HG02642 (cell line): ENCODE measurements around the gene PPEF2.
"Not testable (repeated sequence)": the region's sequence is repeated elsewhere in the genome, so short reads cannot be mapped to it uniquely, and the experiment has no call there.

Experiments used
- ATAC-seq: cut with Tn5 transposase; IDR thresholded peaks from one replicate; pipeline ENCODE4 v1.9.1; 2021; ENCODE audit warnings: mild to moderate bottlenecking; ENCODE audit not compliant: unreplicated experiment, poor library complexity

The PPEF2 gene, protein sequence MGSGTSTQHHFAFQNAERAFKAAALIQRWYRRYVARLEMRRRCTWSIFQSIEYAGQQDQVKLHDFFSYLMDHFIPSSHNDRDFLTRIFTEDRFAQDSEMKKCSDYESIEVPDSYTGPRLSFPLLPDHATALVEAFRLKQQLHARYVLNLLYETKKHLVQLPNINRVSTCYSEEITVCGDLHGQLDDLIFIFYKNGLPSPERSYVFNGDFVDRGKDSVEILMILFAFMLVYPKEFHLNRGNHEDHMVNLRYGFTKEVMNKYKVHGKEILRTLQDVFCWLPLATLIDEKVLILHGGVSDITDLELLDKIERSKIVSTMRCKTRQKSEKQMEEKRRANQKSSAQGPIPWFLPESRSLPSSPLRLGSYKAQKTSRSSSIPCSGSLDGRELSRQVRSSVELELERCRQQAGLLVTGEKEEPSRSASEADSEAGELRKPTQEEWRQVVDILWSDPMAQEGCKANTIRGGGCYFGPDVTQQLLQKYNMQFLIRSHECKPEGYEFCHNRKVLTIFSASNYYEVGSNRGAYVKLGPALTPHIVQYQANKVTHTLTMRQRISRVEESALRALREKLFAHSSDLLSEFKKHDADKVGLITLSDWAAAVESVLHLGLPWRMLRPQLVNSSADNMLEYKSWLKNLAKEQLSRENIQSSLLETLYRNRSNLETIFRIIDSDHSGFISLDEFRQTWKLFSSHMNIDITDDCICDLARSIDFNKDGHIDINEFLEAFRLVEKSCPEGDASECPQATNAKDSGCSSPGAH

DNA sequence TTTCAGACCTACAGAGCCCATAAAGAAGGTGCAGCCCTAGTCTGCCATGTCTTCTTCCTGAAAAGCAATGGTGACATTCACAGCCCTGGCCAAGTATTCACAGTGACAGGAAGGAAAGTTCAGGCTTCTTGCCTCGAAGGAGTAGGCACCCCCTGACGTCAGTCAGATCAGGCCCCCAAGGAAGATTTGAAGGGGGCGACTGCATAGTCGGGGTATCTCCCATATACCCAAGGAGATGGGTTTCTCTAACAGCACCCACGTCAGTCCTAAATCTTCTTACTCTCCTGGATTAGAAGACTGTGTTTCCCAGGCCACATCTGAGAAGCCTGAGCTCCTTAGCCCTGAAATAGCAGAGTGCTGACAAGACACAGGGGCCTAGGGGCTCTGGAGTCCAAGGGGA is at the start of gene PPEF2:
TSS of gene PPEF2 (minus strand) at position 101 of the 400 bp plus-strand sequence. CDS start 6,127 bp downstream, outside the sequence.
- no peak for ATAC-seq

DNA sequence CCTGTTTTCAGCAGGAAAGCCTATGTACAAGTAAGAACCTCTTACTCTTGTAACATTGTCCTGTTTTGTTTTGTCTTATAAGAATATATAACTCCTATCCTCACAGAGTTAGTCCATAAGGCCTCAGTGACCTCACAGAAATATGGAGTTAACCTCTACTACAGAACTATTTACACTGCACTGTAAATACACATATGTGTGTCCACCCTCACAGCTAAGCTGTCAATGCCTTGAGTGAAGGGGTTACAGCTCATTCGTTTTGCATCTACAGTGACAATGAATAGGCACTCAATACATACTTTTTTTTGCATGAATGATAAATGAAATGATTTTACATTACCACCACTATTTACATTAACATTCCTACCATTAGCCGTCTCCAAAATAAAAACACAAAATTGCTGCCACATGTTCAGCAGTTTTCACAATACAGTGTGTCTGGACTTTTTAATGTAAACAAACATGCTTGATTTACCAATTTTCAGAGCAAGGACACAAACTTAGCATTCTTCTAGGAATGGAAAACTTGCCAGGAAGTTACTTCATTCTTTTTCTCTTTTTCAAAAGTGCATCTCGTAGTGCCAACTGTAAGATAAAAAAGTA is 48.1 kb upstream of the PPEF2 start:
- no peak for ATAC-seq

DNA sequence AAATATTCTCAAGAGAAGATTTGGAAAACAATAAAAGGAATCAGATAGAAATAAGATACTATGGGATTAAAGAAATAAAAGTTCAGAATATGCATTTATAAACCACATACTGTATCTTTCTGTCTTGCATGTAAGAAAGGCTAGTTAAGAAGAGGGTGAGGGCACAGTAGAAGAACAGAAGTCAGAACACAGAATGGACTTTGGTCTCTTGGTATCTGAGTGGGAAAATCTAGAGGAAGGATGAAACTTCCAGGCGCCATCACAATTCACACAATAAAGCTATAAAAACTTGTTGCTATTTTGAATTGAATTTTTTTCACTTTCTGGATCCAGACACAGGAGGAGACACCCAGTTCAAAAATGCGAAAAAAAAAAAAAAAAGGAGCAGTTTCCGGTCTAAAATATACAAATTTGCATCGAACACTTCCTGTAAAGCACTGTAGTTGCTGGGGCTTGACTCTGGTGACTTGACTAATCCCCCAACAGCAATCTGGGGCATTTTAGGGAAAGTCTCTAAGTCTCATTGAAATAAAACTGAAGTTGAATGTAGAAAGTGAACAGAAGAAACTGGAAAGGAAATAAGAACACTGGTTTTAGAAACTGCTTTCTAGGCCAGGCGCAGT is 46.7 kb upstream of the PPEF2 start:
- peak; percentile 78 for ATAC-seq

DNA sequence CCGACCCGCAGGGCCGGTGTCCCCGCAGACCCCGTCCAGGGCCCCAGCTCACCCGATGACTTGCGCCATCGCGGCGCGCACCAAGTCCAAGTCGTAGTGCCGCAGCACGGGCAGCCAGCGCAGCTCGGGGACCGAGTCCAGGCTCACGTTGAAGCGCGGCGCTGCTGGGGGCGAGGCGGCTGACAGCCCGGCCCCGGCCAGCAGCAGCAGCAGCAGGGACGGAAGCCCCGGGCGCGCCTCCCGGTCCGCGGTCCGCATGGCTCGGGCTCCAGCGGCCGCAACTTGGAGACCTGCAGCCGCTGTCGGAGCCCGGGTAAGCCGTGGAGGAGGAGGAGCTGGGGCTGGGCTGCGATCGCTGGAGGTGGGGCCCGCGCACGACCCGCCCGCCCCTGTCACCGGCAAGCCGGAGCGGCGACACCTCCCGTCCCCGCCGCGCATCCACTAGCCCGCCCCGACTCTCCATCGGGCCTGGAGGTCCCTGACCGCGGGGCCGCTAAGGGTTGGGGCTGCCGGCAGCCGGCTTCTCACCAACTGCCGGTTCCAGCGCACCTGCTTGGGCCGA is 38.5 kb upstream of the PPEF2 start, which contains the start of gene NAAA:
TSS of gene NAAA (minus strand) at position 322 of the 562 bp plus-strand sequence. CDS start at position 258, 64 bp downstream.
- ATAC-seq = peak; percentile 88

DNA sequence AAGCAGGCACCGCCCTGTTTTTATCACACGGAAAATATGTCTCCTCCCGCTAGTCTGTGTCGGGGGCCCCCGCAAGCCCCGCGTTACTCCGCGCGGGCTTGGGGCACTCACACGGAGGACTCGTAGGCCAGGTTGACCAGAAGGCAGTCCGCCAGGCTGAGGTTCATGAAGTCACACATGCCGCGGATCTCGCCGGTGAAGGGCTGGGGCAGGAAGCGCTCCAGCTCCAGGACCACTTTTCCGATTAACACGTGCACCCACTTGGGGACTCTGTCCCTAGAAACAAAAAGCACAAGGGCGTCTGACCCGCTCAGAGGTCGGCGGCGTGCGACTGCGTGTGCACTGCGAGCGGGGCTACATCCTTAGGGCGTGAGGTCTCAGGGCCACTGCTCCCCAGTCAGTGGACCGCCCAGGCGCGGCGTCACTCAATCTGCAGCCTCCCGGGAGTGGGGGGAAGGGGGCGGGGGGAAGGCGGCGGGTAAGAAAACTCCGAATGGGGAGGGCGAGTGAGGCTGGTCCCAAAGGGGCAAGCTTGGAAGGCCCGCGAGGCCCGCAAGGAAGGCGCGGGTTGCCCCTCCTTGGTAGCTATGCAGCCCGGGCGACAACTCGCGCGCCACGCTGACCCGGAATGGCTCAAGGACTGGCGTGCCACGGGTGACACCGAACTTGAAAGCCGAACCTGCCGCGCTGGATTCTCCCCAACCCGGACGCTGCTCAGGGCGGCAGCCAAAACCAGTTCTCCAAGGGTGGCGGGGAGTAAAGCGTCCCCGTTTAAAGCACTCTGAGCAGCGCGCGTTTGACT is 37.8 kb upstream of the PPEF2 start:
- ATAC-seq = peak; percentile 53

DNA sequence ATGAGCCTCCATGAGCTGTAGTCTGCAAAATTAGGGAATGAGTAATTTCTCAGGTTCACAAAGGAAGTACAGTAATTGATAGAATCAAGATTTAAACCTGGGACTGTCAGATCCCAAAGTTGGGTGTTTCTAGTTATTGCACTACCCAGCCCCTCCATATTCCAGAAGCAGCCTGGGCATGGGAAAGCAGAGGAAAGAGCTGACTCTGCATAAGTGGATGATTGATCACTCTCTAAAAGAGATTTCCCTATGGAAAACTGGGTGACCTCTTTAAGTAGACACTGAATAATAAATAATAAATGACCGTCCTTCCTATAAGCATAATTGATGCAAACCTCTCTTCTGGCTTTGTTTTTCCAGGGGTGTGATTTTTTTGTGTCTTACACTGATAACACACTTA is 33.4 kb upstream of the PPEF2 start:
- no peak for ATAC-seq

DNA sequence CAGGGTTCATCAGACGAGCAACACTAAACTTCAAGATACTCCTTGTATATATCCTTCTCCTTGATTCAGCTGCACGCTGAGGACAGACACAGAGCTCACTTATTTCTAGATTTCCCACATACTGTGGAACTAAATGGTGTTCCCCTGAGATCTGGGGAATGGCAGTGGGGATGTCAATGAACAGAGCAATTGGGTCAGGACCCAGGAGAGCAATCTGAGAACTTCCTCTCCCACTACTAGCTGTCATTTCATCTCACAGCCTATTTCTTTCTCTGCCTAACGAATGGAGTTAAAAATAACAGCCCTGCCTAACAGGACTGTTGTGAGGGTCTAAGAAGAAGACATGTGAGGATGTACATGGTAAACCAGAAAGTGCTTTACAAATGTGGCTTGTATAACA is 27.9 kb upstream of the PPEF2 start:
- ATAC-seq = no peak

DNA sequence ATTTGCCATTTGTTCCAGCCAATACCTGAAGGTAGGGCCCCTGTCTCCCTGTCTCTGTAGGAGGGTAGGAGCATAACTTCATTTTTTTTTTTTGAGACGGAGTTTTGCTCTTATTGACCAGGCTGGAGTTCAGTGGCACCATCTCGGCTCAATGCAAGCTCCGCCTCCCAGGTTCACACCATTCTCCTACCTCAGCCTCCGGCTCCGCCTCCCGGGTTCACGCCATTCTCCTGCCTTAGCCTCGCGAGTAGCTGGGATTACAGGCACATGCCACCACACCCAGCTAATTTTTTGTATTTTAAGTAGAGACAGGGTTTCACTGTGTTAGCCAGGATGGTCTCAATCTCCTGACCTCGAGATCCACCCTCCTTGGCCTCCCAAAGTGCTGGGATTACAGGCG is 22.7 kb upstream of the PPEF2 start:
- ATAC-seq = not testable (repeated sequence)

DNA sequence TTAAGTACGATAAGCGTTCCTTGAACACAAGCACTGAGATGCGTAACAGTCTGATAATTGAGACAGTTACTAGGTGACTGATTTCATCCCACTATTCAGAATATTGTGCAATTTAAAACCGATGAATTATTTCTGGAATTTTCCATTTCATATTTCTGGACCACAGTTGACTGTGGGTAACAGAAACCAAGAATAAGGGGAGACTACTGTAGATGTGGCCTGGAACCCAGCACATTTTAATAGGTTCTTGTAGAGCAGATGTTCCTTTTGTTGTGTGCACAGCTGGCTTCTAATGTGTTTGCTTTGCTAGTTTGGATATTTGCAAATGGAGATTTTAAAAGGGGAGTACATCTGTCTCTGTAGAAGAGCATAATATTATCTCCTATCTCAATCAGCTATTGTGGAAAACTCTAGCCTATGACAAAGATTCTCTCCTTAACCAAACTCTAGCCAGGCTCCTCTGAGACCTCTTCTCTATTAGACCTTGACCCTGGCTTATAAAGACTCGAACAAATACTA is 22.1 kb upstream of the PPEF2 start:
- no peak for ATAC-seq

DNA sequence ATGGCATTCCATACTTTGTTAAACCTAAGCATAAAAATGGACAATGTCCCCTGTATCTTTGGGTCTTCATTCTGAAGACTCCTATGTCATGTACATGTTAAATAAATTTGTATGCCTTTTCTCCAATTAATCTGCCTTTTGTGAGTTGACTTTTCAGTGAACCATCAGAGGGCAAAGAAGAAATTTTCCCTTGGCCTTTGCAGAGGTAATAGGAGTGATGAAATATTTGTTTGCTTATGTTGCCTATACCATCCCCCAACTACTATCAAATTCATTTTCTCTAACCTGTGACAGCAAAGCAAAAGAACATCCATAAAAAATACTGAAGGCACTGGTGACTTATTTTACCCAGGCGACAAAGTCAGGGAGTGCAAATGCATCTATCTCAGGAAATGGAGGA is 20.3 kb upstream of the PPEF2 start:
- ATAC-seq = no peak

DNA sequence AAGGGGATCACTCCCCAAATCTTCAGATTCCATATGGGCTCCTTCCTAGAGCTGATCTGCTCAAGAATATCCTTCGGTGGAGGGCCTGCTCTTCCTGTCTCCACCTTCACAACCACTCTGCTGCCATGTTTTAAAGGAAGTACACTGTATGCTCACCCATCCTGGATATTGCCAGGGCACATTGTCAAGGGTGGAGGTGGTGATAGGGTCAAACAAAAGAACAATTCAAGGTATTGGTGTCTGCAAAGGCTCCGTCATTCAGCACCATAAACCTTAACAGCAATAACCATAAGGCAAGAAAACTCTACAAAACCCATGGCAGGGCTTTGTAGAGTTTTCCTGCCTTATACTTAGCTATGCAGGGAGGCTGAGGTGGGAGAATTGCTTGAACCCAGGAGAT is 19.7 kb upstream of the PPEF2 start:
- ATAC-seq = no peak

DNA sequence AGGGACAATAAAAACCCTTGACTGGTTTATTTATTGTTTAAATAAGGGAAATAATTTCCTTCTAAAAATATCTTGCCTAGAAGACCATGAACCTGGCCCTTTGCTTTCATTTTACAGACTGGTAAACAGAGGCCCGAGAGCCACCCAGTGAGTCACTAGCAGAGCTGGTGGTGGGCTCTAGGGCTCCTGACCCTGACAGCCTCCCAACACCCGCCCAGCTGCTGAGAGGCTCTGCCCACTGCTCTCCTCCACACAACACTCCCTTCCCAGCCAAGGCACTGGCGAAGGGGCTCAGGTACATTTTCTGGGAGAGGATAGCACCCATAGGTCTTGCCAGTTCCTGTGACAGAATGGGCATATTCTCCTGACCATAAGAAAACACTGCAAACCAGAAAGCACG is 18.1 kb upstream of the PPEF2 start:
- ATAC-seq = no peak

DNA sequence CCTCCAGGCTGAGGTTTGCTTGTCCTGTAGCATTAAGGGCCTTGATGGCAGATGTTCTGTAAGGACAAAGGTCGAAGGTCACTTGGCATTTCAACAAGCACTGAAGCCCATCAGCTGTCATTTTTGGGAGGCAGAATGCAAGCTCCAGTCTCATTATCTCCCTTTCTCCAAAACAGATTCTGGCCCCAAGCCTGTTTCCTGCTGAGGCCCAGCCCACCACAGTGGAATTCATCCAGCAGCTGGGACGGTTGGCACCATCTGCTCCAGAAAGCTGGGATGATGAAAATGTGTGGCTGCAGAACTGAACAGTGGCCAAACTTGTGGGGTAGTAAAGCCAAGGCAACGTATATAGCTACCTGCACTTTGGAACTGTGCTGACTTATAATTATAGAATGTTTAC is 17.7 kb upstream of the PPEF2 start:
- no peak for ATAC-seq

DNA sequence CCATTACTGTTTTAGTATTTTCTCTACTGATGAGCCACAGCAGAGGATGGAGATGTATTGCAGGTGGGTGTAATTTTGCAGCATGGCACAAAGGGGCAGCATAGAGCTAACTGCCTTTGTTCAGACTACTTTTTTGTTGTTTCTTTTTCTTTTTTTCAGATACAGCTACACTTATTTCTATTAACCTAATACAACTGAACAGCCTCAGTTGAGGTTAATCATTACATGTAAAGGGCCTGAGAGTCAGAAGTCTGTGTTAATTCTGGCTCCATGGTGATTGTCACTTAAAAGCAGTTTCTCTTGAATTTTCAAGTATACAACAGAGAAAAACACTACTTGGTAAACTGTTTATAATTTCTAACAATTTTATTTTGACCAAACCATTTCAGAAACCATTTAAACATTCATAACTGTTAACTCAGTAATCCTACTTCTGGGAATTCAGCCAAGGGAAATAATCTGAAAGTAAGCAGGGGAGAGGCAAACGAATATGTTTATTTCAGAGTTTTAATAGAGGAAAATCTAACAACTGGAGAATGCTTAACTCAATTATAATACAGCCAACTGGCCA is 13.9 kb upstream of the PPEF2 start:
- peak; percentile 71 for ATAC-seq

DNA sequence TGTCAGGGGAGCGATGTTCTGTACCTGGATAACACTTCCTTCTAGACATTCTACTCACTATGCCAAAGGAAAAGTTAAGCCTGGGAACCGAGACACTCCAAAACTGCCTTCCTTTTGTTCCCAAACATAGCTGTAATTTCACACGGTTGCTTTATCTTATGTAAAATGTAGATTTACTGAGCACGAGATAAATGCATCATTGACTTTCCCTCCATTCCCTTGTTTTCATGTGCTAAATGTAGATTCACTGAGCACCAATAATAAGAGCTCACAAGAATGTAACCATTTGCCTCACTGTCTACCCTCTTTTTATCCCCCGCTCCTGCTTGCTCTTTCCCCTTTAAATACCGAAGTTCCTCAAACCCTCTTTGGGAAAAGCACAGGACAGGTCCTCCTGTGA is 10.7 kb upstream of the PPEF2 start:
- ATAC-seq = no peak

DNA sequence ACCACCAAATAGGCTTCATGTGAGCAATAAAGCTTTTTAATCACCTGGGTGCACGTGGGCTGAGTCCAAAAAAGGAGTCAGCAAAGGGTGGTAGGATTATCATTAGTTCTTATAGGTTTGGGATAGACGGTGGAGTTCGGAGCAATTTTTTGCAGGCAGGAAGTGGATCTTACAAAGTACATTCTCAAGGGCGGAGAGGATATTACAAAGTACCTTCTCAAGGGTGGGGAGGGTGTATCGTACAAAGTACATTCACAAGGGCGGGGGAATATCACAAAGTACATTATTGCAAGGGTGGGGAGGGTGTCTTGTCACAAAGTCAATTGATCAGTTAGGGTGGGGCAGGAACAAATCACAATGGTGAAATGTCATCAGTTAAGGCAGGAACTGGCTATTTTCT is 8.6 kb upstream of the PPEF2 start:
- ATAC-seq = not testable (repeated sequence)

DNA sequence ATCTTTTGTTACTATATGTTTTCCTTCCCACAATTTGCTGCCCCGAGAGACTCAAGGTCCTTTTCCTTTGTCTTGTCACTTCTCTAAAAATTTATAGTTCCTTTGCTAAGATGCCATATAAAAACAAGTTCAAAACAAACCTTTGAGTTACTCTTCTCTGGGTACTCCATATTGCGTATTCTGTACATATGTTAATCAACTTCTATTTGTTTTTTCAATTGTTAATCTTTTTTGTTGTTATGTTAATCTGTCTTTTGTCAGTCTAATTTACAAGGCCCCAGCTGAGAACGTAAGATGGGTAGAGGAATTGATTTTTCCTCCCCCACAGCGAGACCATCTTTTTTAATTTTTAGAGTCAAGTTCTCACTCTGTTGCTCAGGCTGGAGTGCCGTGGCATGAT is 7.2 kb upstream of the PPEF2 start:
- ATAC-seq = no peak

DNA sequence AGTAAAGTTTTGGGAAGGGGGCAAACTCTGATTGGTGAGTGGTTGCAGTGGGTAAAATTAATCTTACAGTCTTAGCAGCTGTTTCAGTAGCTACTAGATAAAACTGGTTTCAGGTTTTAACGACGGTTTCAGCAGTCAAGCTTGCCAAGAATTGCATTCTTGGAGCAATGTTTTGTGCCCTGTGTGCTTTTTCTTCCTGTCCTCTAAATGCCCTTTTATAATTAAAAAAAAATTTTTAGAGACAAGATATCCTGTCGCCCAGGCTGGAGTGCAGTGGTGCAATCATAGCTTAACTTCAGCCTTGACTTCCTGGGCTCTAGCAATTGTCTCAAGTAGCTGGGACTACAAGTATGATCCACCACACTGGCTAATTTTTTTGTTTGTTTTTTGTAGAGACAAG is 6.3 kb upstream of the PPEF2 start:
- ATAC-seq = no peak

DNA sequence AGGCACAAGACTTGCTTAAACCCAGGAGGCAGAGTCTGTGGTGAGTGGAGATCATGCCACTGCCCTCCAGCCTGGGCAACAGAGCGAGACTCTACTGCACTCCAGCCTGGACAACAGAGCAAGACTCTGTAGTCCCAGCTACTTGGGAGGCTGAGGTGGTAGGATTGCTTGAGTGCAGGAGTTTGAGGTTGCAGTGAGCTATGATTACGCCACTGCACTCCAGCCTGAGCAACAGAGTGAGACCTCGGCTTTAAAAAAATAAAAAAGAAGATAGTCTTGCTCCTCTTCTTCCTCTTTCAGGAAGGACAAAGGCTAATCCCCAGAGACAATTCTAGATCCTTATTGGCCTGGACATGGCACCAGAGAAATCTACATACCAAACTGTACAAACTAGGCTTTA is 5.7 kb upstream of the PPEF2 start:
- ATAC-seq = no peak
